GM23338 (cell line): ENCODE results near the gene PRSS33.

Source experiments
- EZH2phosphoT487 ChIP-seq: fragments of 200-600 bp; sonication (generic); IDR thresholded peaks from one replicate; pipeline ENCODE4 v1.8.1; 2018; ENCODE audit warnings: antibody characterized with exemption; ENCODE audit not compliant: unreplicated experiment
- POLR2AphosphoS5 ChIP-seq: IDR thresholded peaks from 2 replicates; pipeline ENCODE4 v1.6.1; 2016; ENCODE audit warnings: antibody characterized with exemption, low read depth
- TF ChIP-seq, protein P1 (sequence below), 2 experiments: fragments of 200-600 bp in 1 of 2; sonication (generic) in 1 of 2; conservative IDR thresholded peaks; 2 replicates each; pipeline versions ENCODE4 v1.5.1 to v1.6.1; 2016 to 2017; ENCODE audit warnings: antibody characterized with exemption in 2 of 2, low read depth in 2 of 2, mild to moderate bottlenecking in 2 of 2, moderate library complexity in 1 of 2
- TF ChIP-seq, protein P2 (sequence below): IDR thresholded peaks from one replicate; pipeline ENCODE4 v1.6.1; 2018; ENCODE audit warnings: antibody characterized with exemption; ENCODE audit not compliant: unreplicated experiment

DNA sequence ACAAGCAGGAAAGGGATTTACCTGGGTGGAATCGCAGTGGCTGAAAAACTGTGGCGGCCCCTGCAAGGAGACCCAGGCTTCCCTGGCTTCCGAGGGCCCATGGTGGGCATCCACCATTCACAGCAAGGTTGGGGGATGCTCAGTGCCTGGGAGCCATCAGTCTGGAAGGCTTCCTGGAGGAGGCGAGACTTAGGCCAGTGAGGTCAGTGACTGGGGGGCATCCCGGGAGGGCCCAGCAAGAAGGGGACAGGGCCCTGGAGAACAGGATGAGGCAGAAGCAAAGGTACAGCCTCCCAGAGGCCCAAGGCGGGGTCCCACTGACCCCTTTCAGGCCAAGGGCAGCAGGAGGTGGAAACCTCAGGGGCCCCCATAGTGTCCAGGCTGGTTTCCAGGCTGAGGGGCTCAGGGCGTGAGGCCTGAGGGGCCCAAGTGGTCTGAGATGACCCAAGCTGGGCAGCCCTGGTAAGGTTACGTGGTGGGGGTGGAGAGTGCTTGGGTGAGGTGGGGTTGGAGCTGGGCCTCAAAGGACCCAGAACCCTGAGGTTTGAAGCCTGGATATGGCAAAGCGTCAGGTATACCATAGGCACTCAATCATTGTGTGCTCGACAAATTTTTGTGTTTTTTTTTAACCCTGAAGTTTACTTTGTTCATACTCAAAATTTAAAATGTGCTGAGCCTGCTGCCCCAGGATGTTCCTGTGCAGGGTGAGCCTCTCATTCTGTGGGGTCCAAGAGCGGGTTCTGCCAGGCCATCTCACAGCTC, 50.7 kb downstream of the PRSS33 start:
- TF ChIP-seq POLR2AphosphoS5 (no peak), EZH2phosphoT487 (no peak)
- TF ChIP-seq, protein P1, sequence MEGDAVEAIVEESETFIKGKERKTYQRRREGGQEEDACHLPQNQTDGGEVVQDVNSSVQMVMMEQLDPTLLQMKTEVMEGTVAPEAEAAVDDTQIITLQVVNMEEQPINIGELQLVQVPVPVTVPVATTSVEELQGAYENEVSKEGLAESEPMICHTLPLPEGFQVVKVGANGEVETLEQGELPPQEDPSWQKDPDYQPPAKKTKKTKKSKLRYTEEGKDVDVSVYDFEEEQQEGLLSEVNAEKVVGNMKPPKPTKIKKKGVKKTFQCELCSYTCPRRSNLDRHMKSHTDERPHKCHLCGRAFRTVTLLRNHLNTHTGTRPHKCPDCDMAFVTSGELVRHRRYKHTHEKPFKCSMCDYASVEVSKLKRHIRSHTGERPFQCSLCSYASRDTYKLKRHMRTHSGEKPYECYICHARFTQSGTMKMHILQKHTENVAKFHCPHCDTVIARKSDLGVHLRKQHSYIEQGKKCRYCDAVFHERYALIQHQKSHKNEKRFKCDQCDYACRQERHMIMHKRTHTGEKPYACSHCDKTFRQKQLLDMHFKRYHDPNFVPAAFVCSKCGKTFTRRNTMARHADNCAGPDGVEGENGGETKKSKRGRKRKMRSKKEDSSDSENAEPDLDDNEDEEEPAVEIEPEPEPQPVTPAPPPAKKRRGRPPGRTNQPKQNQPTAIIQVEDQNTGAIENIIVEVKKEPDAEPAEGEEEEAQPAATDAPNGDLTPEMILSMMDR (conservative IDR thresholded peaks at IDR 0.05; ENCODE audit: low read depth in 2 of 2): no peak
- TF ChIP-seq, protein P2, sequence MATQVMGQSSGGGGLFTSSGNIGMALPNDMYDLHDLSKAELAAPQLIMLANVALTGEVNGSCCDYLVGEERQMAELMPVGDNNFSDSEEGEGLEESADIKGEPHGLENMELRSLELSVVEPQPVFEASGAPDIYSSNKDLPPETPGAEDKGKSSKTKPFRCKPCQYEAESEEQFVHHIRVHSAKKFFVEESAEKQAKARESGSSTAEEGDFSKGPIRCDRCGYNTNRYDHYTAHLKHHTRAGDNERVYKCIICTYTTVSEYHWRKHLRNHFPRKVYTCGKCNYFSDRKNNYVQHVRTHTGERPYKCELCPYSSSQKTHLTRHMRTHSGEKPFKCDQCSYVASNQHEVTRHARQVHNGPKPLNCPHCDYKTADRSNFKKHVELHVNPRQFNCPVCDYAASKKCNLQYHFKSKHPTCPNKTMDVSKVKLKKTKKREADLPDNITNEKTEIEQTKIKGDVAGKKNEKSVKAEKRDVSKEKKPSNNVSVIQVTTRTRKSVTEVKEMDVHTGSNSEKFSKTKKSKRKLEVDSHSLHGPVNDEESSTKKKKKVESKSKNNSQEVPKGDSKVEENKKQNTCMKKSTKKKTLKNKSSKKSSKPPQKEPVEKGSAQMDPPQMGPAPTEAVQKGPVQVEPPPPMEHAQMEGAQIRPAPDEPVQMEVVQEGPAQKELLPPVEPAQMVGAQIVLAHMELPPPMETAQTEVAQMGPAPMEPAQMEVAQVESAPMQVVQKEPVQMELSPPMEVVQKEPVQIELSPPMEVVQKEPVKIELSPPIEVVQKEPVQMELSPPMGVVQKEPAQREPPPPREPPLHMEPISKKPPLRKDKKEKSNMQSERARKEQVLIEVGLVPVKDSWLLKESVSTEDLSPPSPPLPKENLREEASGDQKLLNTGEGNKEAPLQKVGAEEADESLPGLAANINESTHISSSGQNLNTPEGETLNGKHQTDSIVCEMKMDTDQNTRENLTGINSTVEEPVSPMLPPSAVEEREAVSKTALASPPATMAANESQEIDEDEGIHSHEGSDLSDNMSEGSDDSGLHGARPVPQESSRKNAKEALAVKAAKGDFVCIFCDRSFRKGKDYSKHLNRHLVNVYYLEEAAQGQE: no peak
